Measurements from ENCODE around the gene AGAP1. TPM values are rescaled to one million over a fixed set of nuclear protein-coding genes. Genes with fewer than 3 reads are reported as not detected.

Gene AGAP1
- total and polyA plus RNA-seq, 7 donors, result 10.8 to 42.7 (median 18.6) TPM

- Histone ChIP-seq H3K4me3 (no peak overlapping the region), H3K27me3 (no peaks in the 10 kb centered on the region), H3K4me1 (peaks cover 0 to 22% (median 18%) of the 10 kb centered on the region in 4 donors), H3K27ac (no peak overlapping the region), H3K9me3 (no peaks in the 10 kb centered on the region), H3K36me3 (peaks cover 0 to 11% (median 0%) of the 10 kb centered on the region in 4 donors)
- TF ChIP-seq POLR2AphosphoS5 (IDR thresholded peaks at IDR 0.05) (no peak), EP300 (IDR thresholded peaks at IDR 0.05) (no peak), CTCF (IDR thresholded peaks at IDR 0.05) (no peak), POLR2A (IDR thresholded peaks at IDR 0.05) (no peak)
- WGBS, 2 donors, result 75 to 81% methylated on average over 2 of the region's 2 CpGs
- DNase-seq, result no peak
- intact Hi-C loops (cut with DNase I), result no loop called here
Measured at GRCh38 chr2:235820571-235820970, 326.7 kb downstream of the AGAP1 start.

GRCh38 chr2:235824331-235824730, 330.5 kb downstream of the AGAP1 start:
- Histone ChIP-seq H3K36me3 (peaks cover 0 to 11% (median 0%) of the 10 kb centered on the region in 4 donors), H3K27ac (no peak overlapping the region), H3K9me3 (no peaks in the 10 kb centered on the region), H3K27me3 (no peaks in the 10 kb centered on the region), H3K4me3 (no peak overlapping the region), H3K4me1 (no peaks in the 10 kb centered on the region)
- WGBS, 2 donors, result 86 to 91% methylated on average over 3 of the region's 3 CpGs
- DNase-seq, result no peak
- intact Hi-C loops (cut with DNase I), result no loop called here
- TF ChIP-seq POLR2A (IDR thresholded peaks at IDR 0.05), result no peak
- no peak for TF ChIP-seq CTCF (IDR thresholded peaks at IDR 0.05)
- no peak for TF ChIP-seq POLR2AphosphoS5 (IDR thresholded peaks at IDR 0.05)
- TF ChIP-seq EP300 (IDR thresholded peaks at IDR 0.05), result no peak

GRCh38 chr2:235825946-235826345, 332.1 kb downstream of the AGAP1 start:
- no peak for DNase-seq
- intact Hi-C loops (cut with DNase I), result no loop called here
- Histone ChIP-seq H3K9me3 (no peaks in the 10 kb centered on the region), H3K4me1 (no peaks in the 10 kb centered on the region), H3K27ac (no peak overlapping the region), H3K27me3 (no peaks in the 10 kb centered on the region), H3K36me3 (peaks cover 0 to 11% (median 0%) of the 10 kb centered on the region in 4 donors), H3K4me3 (no peak overlapping the region)
- 95 to 96% methylated on average over 6 of the region's 6 CpGs for WGBS, 2 donors
- no peak for TF ChIP-seq CTCF (IDR thresholded peaks at IDR 0.05)
- TF ChIP-seq POLR2A (IDR thresholded peaks at IDR 0.05), result no peak
- TF ChIP-seq EP300 (IDR thresholded peaks at IDR 0.05), result no peak
- TF ChIP-seq POLR2AphosphoS5 (IDR thresholded peaks at IDR 0.05), result no peak

- TF ChIP-seq CTCF (IDR thresholded peaks at IDR 0.05) (no peak), POLR2A (IDR thresholded peaks at IDR 0.05) (no peak), POLR2AphosphoS5 (IDR thresholded peaks at IDR 0.05) (no peak), EP300 (IDR thresholded peaks at IDR 0.05) (no peak)
- H3K27me3 ChIP-seq, result no peaks in the 10 kb centered on the region
- no peaks in the 10 kb centered on the region for H3K9me3 ChIP-seq
- no peak overlapping the region for H3K27ac ChIP-seq
- H3K4me3 ChIP-seq, result no peak overlapping the region
- H3K4me1 ChIP-seq, result no peaks in the 10 kb centered on the region
- H3K36me3 ChIP-seq, result peaks cover 0 to 11% (median 0%) of the 10 kb centered on the region in 4 donors
- 86 to 94% methylated on average over 9 of the region's 9 CpGs for WGBS, 2 donors
- intact Hi-C loops (cut with DNase I), result no loop called here
- DNase-seq, result no peak
Measured at GRCh38 chr2:235826826-235827225, 333.0 kb downstream of the AGAP1 start.

- 83 to 86% methylated on average over 10 of the region's 10 CpGs for WGBS, 2 donors
- Histone ChIP-seq H3K36me3 (peaks cover 0 to 9% (median 0%) of the 10 kb centered on the region in 4 donors), H3K4me1 (no peaks in the 10 kb centered on the region), H3K27ac (no peak overlapping the region), H3K4me3 (no peak overlapping the region), H3K27me3 (no peaks in the 10 kb centered on the region), H3K9me3 (no peaks in the 10 kb centered on the region)
- no peak for TF ChIP-seq POLR2A (IDR thresholded peaks at IDR 0.05)
- no peak for TF ChIP-seq EP300 (IDR thresholded peaks at IDR 0.05)
- TF ChIP-seq POLR2AphosphoS5 (IDR thresholded peaks at IDR 0.05), result no peak
- TF ChIP-seq CTCF (IDR thresholded peaks at IDR 0.05), result no peak
- DNase-seq, result no peak
- intact Hi-C loops (cut with DNase I), result no loop called here
Measured at GRCh38 chr2:235827585-235827992, 333.7 kb downstream of the AGAP1 start.

Measured in sigmoid colon (tissue), 7 donors.